Mesothelial cell of epicardium (in vitro differentiated cells): ENCODE measurements around the gene GIMAP8. TPM values are rescaled to one million over a fixed set of nuclear protein-coding genes. Genes with fewer than 3 reads are reported as not detected.

Experiments used
- DNase-seq, 2 experiments: peaks; one replicate each; pipeline ENCODE4 v3.0.0; 2021; ENCODE audit warnings: low spot score in 2 of 2; ENCODE audit not compliant: unreplicated experiment in 2 of 2
- H3K27ac Mint-ChIP-seq: 2 replicates; pipeline ENCODE4 v1.8.0; 2021; ENCODE audit warnings: mixed read lengths
- H3K27me3 Mint-ChIP-seq: 2 replicates; pipeline ENCODE4 v1.8.0; 2021; ENCODE audit warnings: low read depth, mixed read lengths
- H3K36me3 Mint-ChIP-seq: 2 replicates; pipeline ENCODE4 v1.8.0; 2021; ENCODE audit warnings: mixed read lengths
- H3K4me1 Mint-ChIP-seq: 2 replicates; pipeline ENCODE4 v1.8.0; 2021; ENCODE audit warnings: mixed read lengths
- H3K4me3 Mint-ChIP-seq: 2 replicates; pipeline ENCODE4 v1.8.0; 2021; ENCODE audit warnings: mild to moderate bottlenecking, moderate library complexity, mixed read lengths
- H3K9me3 Mint-ChIP-seq: 2 replicates; pipeline ENCODE4 v1.8.0; 2021; ENCODE audit warnings: mixed read lengths
- CTCF ChIP-seq: fragments of 200-600 bp; sonication (generic); IDR thresholded peaks from one replicate; pipeline ENCODE4 v1.5.0; 2021; ENCODE audit warnings: antibody characterized with exemption; ENCODE audit not compliant: unreplicated experiment
- total RNA-seq: library from RNA; stranded (reverse); gene quantifications from 3 replicates; pipeline ENCODE4 v1.2.1, GENCODE V29; 2021

Gene GIMAP8
- total RNA-seq, 1 donor from 2014 or later = not detected

- Mint-ChIP-seq H3K36me3 (no peaks in the 10 kb centered on the region), H3K27ac (no peak overlapping the region), H3K9me3 (peaks cover 9% of the 10 kb centered on the region), H3K4me3 (no peak overlapping the region), H3K27me3 (peaks cover 32% of the 10 kb centered on the region), H3K4me1 (no peaks in the 10 kb centered on the region)
- no peak for TF ChIP-seq CTCF
- no peak for DNase-seq
These were observed 10.5 kb upstream of the GIMAP8 start for GRCh38 chr7:150439967-150440366.

GRCh38 chr7:150441524-150441923 lies 8.9 kb upstream of the GIMAP8 start:
- Mint-ChIP-seq H3K27me3 (peaks cover 25% of the 10 kb centered on the region), H3K9me3 (peaks cover 9% of the 10 kb centered on the region), H3K36me3 (no peaks in the 10 kb centered on the region), H3K4me3 (no peak overlapping the region), H3K4me1 (no peaks in the 10 kb centered on the region), H3K27ac (no peak overlapping the region)
- no peak for TF ChIP-seq CTCF
- DNase-seq = no peak

- no peaks in the 10 kb centered on the region for H3K36me3 Mint-ChIP-seq
- no peak overlapping the region for H3K27ac Mint-ChIP-seq
- peaks cover 9% of the 10 kb centered on the region for H3K9me3 Mint-ChIP-seq
- no peak for DNase-seq
- H3K4me3 Mint-ChIP-seq = no peak overlapping the region
- no peaks in the 10 kb centered on the region for H3K4me1 Mint-ChIP-seq
- peaks cover 25% of the 10 kb centered on the region for H3K27me3 Mint-ChIP-seq
- no peak for TF ChIP-seq CTCF
These were observed 7.6 kb upstream of the GIMAP8 start for GRCh38 chr7:150442811-150443210.

GRCh38 chr7:150443793-150444540 lies 6.5 kb upstream of the GIMAP8 start:
- DNase-seq = no peak
- no peak for TF ChIP-seq CTCF
- no peak overlapping the region for H3K4me3 Mint-ChIP-seq
- no peak overlapping the region for H3K27ac Mint-ChIP-seq
- H3K9me3 Mint-ChIP-seq = peaks cover 9% of the 10 kb centered on the region
- peaks cover 25% of the 10 kb centered on the region for H3K27me3 Mint-ChIP-seq
- H3K4me1 Mint-ChIP-seq = no peaks in the 10 kb centered on the region
- no peaks in the 10 kb centered on the region for H3K36me3 Mint-ChIP-seq

- no peak overlapping the region for H3K27ac Mint-ChIP-seq
- peaks cover 28% of the 10 kb centered on the region for H3K27me3 Mint-ChIP-seq
These were observed 5.6 kb upstream of the GIMAP8 start for GRCh38 chr7:150444674-150445365.

More at GRCh38 chr7:150444674-150445365, 5.6 kb upstream of the GIMAP8 start:
- Mint-ChIP-seq H3K4me1 (no peaks in the 10 kb centered on the region), H3K36me3 (no peaks in the 10 kb centered on the region), H3K9me3 (peaks cover 9% of the 10 kb centered on the region), H3K4me3 (no peak overlapping the region)
- DNase-seq = no peak
- no peak for TF ChIP-seq CTCF
